Stimulated activated CD4-positive, alpha-beta T cell treated with anti-CD3 and anti-CD28 coated beads, Interleukin-2, amount 100 ng/mL, for 24 hours (primary cell): ENCODE results near the gene NRP1.

Experiments used
- DNase-seq, 2 donors: peaks; one replicate each; pipeline ENCODE4 v3.0.0-alpha.2; 2020

Gene NRP1

DNA sequence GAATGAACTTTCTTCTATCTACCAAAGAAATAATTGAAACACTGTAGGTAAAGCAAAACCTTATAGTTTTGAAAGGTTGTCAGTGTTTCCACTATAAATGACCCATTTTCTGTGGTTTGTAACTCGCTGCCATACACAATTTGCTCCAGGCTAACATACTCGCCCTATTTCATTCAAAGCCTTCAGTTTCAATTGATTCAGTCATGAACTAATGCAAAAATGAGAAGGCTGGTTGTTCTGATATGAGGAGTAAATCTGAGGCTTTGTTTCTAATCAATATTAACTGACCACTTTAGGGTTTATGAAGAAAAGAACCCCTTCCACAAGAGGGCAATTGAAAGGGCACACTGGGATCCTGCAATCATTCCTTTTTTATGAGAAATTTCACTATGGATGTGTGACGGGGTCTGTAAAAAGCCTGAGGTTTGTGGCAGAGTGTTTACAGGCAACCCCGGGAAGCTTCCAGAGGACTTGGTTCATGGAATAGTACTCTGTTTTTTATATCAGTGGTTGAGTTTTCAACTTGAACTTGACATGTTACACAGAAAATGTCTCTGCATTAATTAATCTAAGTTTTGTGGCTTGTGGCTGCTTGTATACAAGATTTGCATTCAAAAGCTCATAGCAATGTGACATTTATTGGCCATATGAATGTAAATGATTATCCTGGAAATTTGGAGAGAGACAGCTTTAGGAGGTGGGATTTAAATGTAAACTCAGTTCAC is 133.2 kb downstream of the NRP1 start:
- DNase-seq = no peak

DNA sequence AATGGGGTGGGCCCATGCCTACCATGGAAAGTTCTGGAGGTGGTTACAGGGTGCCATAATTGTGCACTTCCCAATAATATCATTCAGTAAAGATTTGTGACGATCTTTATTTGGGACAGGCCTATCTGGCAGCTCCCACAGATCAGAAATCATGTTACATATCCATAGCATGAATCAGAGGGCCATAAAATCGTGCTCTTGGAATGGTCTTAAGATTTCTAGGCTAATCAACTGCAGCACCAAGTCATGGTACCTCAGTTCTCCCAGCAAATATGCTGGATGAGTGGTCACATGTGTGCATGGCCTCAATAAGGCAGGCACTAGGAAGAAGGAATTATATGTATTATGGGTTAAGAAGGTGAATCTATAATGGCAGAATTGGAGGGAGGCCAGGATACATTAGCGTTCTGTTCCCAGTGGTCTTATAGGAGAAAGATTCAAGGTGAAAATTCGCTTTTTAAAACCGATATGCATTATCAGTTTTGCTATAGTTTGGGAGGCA is 134.7 kb downstream of the NRP1 start:
- no peak for DNase-seq

DNA sequence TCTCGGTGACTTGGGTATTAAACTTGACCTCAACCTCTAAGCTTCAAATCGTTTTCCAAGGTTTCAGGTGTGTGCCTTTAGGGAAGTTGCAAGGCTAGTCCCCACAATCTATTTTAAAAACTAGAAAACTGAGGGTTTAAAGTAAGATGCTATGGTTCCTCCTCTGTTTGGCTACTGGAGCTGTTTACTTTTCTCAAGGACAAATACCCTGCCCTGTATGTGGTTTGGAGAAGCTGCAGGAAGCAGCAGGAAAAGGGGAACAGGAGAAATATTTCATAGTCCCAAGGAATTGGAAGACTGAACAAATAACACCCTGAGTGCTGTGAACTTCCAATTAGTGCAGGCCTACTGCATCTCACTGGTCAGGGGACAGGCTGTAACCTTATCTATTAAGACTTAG is 135.9 kb downstream of the NRP1 start:
- no peak for DNase-seq

DNA sequence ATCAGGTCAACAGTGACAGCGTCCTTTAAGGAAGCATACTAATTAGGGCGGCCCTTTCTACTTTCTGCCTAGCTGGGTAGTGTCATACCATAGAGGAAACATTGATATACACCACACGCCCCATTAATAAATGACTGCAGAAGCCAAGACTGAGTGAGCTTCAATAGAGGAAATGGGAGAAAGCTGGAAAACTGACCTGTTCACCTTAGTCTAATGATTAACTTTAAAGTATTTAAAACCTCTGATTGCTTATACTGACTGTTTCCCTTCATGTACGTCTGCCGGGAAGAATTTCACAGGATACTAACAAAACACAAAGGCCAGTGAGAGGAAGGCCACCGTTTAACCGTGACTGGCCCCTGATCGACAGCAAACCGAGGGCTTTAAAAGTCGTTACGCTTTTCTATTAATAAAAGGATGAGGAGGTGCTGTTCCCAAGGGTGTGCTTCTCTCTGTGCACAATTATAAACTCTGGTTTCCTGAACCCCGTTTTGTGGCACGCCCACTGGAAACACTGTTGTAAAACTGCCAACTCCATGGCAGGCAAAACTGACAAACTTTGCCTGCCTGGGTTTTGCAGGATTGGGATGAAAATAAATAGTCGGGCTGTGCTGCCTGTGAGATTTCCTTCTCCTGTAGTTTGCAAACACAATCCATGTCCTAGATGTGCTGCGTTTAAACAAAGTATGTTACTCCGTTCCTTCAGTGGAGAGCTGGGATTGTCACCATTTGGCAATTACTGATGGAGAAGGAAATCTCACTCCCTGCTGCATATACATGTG is 137.6 kb downstream of the NRP1 start:
- DNase-seq = no peak

DNA sequence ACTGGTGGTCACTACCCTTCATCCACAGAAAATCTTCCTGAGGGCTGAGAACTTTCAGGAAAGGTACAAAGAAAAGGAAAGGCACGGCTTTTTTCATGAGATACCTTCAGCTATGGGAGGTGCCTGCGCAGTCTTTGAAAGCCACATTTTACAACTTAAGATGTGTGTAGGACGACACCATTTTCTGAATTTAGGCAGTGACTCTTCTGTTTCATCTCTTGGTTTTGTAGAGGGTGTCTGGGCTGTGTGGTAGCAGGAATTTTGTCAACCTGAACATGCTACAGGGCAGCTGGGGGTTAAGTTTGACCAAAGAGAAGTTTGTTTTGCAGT is 138.1 kb downstream of the NRP1 start:
- DNase-seq = no peak

DNA sequence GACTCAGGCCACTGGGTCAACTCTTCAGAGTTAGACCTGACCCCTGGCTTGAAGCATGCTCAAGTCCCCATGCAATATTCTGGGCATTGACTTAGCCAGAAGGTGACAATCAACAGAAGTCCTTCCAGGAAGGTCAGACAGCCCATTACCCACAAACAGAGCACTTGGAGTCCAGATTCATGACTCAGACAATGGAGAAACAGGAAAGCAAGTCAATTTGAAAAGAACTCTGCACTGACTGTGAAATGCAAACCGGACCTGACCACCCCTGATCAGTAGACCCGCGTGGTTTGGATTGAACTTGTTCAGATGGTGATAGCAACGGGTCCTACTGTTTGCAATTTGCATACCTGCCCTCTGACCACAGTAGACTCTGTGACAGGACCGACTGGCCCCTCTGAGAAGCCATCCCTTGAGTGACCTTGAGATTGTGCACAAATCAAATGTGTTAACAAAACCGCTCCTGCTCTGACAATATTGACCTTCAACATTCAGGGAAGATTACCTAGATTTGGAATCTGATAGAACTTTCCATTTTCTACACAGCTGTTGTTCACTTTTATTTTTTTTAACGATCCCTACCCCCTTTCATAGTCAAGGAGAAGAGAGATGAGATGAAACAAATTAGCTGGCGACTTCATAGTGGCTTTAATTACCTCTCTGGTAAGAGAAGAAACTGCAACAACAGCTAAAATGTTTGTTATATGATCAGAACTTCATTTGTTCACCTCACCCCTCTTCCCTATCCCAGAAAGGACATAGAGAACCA is 138.7 kb downstream of the NRP1 start:
- no peak for DNase-seq

DNA sequence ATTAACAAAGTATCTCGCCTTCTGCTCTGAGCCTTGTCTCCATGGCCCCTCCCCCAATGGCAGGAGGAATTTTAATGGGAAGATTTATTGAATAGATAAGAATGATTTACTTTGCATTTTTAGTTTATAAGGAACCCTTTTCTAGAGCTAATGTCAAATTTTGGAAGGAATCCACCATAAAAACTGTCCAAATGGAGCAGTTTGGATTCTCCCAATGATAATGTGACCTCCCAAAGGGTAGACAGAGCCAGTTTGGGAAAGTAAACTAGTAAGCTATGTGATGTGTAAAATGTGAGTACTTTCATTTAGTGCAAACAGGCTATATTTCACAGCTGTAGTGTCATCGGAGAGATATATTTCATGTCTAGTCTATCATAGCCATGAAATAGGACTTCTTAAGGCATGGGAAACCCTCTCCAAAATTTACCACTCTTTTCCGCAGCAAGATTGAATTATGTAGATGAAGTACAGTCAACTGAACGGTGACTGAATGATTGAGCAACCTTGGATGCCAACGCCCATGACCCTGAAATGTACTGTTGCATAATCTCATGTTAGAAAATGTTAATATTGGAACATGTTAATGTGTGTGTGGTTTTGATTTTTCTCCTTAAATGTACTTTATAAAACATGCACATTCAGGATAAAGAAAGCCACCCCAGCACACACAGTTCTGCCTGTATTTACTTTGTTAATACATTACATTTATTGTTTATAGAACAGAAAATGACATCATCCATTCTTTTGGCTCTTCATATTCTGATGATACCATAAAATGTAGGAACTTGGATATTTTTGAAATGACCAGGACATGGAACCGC is 140.6 kb downstream of the NRP1 start:
- DNase-seq = no peak

DNA sequence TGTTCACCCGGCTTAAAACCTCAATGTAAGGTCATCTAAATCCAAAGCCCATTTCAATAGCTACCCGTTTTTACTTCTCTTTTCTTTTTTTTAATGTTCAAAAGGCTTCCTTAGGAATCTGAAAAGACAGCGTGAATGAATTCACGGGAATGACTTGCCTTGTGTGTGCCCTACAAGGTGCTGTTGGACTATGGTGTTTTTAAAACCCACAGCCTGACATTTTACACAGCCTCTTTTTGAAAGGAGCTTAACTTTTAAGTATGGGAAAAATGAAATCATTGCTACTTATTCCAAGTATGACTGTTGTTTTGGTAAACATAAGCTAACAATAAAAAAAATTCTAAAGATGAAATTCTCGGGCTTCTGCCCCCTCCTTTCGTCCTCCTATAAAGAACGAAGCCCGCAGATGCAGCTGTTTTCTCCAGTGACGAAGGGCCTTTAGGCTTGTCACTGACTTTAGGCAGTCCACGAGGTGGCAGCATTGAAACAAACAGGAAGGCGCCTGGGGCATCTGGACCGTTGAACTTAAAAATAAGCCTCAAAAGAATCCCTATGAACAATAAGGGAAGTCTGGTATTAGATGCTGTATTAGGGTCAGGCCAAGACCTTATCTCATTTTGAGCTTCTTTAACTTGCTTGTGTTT is 141.3 kb downstream of the NRP1 start:
- peak; percentile 79 to 81 for DNase-seq

DNA sequence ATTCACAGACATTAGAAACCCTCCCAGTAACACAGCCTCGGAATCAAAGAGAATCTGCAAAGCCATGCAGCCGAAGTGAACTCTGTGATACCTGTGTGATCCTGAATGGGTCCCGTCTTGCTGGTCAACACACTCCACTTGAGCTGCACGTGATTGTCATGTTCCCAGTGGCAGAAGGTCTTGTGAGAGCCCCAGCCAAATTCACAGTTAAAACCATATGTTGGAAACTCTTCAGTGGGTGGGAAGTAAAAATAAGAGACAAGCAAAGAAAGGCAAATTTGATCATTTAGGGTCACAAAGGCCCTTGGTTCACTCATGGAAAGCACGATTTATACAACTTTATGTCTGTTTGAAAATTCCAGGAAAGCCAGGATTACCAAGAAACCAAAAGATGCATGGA is 142.3 kb downstream of the NRP1 start:
- DNase-seq = no peak

DNA sequence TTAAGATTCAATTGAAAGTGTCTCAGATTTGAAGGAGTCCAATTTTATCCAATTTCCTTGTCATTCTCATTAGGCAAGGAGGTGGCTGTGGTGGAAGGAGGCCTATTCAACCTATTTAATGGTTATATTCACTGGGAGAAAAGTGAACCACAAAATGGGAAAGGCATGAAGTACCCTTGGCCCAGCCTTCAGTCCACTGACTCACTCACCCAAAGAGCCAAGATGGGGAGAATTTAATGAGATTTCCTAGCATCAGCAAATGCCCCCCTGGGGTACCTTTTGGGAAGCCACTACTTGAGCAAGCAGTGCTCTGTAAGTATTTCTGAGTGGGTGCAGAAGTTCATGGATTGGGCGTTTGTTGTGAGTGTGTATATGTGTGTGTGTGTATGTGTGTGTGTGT is 144.1 kb downstream of the NRP1 start:
- DNase-seq = no peak

DNA sequence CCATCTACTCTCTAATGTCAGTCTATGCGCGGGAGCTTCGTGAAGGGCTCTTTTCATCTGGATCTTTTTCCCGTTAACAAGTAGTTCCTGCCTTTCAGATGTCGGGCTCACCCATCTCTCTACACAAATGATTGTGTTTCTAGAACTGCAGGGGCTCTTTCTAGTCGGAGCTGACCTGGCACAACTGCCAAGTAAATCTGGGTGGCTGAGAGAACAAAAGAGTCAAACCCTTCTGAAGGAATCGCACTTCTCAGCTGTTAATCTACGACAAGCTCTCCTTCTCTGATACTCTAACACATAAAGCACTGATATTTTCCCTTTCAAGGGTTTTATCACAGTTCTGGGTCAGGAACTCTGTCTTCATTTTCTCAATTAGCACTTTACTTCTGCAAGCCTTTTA is 144.7 kb downstream of the NRP1 start:
- no peak for DNase-seq

DNA sequence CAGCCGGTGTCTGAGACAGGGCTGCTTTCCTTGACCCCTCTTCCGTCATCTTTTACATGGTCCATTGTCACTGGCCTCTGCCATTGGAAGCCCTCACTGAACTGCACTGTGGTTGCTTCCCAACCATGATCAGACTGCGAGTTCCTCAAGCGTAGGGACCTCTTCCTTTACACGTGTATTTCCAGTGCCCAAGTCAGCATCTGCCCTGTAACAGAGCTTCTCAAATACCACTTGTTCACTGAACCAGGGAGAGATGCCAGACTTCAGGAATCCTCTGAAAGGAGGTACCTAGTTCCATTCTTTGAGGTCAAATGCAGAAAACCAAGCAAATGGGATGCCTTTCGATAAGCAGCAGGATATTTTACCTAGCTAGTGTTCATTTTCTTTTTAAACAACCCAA is 145.1 kb downstream of the NRP1 start:
- no peak for DNase-seq

DNA sequence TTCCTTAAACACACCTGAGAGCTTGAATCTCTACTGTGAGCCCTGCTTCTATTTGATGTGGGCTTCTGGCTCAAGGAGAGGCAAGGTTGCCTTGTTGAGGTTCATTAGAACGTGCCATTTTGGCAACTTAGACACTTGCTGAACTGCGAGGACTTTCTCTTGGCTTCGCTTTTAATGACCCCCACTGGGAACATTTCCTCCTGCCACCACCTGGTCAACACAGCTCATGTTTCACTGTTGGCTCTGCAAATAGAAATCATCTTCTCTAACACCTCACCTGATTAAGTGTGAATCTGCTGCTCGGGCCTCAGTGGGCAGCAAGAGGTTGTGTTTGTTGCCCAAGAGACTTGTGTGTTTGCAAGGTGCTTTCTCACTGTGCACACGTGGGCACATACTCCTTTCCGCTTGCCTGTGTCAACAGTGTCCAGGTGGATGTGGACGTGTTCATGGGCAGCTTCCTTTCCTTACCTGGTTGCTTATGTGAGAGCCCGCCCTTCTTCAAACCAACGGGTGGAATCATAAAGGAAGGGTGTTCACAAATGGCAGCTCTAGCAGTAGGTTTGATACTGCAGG is 147.0 kb downstream of the NRP1 start:
- no peak for DNase-seq

DNA sequence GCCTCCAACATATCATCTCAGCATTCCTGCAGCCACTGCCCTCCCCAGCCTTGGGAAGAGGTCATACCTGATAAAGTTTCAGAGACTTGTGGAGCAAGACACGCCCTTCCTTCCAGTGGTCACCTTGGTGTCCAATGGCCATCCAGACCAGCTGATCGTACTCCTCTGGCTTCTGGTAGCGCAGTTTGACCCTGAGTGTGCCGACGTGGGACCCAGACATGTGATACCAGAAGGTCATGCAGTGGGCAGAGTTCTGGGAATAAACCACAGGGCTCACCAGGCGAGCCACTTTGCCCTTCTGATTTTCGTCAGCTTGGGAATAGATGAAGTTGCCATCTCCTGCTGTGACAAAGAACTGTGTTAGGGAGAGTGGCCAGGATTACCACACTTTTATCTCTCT is 148.3 kb downstream of the NRP1 start:
- DNase-seq = no peak

DNA sequence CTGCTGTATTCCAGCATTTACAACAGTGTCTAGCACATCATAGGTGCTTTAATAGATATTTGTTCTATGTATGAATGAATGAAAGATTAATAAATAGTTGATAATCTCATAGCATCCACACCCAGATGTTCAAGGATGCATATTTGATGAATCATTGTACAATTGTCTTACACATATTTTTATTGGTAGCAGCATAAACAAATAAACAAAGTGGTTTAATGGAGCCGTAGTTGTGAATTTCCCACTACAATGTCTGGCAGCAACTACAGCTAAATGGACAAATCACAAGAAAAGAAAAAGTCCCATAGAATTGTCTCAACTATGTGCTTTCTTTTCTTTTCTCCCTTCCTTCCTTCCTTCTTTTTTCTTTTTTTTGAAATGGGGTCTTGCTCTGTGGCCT is 150.8 kb downstream of the NRP1 start:
- DNase-seq = no peak

DNA sequence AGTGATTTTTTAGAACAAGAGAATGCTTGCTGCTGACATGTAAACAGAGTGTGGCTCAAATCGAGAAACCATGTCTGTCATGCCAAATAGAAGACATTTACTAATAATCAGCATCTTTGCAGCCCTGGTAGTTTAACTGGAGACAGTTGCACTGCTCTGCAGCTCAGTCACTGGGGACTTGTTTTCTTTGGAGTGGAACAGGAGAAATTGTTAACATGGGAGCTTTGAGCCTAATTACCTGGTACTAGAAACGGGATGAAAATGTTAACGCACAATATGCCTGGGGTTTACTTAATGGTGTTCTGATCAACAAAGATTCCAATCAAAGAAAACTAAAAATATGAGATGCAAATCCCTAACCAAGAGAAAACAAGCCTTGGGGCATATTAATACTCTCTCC is 153.5 kb downstream of the NRP1 start:
- no peak for DNase-seq

DNA sequence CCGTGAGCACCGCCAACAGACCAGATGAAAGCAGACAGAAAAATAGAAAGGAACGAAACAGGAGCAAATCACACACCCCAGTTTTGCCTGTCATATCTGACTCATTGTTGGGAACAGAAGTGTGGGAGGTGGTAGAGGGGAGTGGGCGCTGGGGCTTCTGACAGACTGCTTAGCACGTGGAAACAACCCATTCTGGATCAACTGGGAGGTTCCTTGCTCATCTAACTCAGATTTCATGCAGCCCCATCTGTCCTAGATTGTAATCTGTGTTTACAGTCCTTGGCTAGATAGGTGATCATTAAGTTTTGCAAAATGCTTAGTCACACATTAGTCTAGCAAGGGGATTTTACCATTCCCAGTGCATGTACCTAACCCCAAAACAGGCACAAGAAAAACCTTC is 154.1 kb downstream of the NRP1 start:
- DNase-seq = peak; percentile 19 to 27

DNA sequence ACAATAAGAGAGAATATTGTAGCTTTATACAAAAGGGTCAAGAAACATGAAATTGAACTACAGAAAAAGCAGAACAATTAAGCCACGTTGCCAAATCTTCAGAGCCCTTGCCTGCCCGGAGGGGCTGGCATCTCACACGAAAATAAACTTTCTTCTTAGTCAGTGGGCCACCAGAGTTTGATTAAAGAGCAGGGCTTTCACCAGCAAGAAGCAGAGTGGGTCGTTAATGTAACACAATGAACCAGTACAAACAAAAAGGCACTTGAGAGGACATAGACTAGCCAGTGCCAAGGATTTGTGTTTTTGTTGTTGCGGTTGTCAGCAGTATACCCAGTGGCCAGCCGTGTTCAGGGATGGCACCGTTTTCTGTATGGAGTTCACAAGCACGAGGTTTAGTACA is 155.4 kb downstream of the NRP1 start:
- DNase-seq = no peak

DNA sequence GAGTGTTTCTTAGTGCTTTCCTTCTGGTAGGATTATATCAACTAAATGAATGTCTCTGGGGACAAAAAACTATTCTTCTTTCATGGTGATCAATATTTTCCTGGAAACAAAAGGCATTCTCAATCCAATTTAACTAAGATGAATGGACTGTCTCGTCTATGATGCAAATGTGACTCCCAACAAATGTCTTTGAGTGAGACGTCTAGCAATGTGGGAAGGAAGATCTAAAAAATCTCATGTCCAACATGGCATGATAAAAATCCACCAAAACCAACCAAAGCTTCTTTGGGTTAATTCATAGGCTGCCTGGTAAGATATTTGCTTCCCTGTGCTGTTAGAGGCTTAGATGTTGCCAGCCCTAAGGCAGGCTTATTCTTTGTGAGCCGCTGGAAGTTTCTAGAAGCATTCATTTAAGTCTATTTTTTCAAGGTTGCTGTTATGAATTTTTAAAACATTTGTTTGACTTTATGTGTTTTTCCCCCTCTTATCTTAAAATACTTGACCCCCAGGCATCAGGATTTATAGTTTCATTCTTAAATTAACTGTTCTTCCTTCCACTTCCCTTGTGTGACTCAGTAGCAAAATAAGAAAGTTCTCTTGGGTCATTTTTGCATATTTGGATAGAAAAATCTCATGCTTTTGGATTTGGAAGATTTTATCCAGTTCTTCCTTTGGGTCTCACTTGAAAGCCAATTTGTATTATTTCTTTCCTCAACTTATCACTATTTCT is 156.3 kb downstream of the NRP1 start:
- DNase-seq = no peak

DNA sequence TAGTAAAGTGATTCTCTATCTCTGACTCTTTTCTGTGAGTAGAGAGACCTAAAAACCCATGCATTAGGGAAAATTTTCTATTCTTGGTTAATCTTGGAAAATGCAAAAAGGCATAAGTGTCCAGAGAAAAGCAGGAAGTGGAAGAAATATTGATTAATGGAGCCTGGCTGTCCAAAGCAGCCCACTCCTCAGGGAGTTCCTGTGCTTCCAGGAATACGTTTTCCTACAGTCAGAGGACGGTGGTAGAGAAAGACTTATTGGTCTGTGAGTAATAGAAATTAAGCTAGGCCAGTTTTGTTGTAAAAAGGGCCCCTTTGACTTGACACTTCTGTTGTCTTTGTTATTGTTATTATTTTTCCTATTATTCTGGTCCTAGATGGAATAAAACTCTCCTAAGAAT is 157.8 kb downstream of the NRP1 start:
- no peak for DNase-seq

DNA sequence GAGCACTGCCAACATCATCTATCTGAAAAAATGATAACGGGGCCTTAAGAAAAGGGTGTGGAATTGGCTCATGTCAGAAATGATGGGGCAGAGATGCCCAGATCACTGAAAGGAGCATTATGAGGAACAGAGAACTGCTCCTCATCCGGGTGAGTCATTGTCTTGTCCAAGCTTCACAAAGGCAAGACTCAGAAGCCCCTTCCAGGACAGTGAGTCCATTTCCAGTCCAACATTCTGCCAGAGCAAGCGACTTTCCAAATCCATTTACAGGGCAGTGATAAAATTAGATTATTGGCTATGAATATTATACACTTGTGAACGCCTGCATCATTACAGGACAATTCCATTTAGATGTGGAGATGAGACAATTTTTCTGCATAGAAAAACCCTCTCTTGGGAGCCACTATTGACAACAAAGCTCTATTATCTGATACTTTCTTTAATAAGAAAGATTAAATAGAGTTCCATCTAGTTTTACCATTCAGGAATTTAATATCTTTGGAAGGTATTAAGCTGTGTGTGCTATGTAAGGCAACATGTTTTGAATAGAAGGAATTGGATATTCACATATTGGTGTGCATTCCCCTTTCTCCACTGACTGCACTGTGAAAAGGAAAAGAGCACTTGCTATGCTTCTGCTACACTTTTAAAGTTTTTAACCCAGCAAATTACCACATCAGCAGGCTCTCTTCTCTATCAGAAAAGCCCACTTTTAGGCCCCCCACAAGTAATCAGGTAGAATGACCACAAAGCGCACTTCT is 159.6 kb downstream of the NRP1 start:
- DNase-seq = no peak
